Hepatocyte (in vitro differentiated cells): ENCODE measurements around the gene PLEKHA5.
A peak's percentile ranks its signal among the peaks of the same experiment; 100 is the strongest.

Experiments used
- CTCF ChIP-seq: fragments of 200-600 bp; sonication (generic); IDR thresholded peaks from 2 replicates; pipeline ENCODE4 v1.5.1; 2016; ENCODE audit warnings: antibody characterized with exemption, mild to moderate bottlenecking; ENCODE audit not compliant: poor library complexity
- EZH2 ChIP-seq: fragments of 200-600 bp; sonication (generic); IDR thresholded peaks from 2 replicates; pipeline ENCODE4 v1.6.1; 2016; ENCODE audit warnings: antibody characterized with exemption, mild to moderate bottlenecking, borderline replicate concordance
- EZH2phosphoT487 ChIP-seq: fragments of 200-600 bp; sonication (generic); IDR thresholded peaks from one replicate; pipeline ENCODE4 v1.6.1; 2018; ENCODE audit warnings: antibody characterized with exemption, mild to moderate bottlenecking, low read depth, moderate library complexity; ENCODE audit not compliant: unreplicated experiment, severe bottlenecking

GRCh38 chr12:19183121-19183838 lies 53.7 kb downstream of the PLEKHA5 start:
- TF ChIP-seq CTCF: peak; percentile 28
- no peak for TF ChIP-seq EZH2
- no peak for TF ChIP-seq EZH2phosphoT487
